Smooth muscle cell (in vitro differentiated cells): ENCODE results near the gene UBE2QL1. TPM values are rescaled to one million over a fixed set of nuclear protein-coding genes. Genes with fewer than 3 reads are reported as not detected.
A peak's percentile ranks its signal among the peaks of the same experiment; 100 is the strongest.

Experiments used
- DNase-seq: peaks from one replicate; lab custom pipeline; 2025; ENCODE audit not compliant: unreplicated experiment; lab: John Stamatoyannopoulos, UW
- H2AFZ ChIP-seq: fragments of 200-600 bp; sonication (generic); 2 replicates; pipeline ENCODE4 v1.6.0; 2016; ENCODE audit warnings: antibody characterized with exemption, low read depth, mild to moderate bottlenecking
- H3F3A ChIP-seq: fragments of 200-600 bp; sonication (generic); 2 replicates; pipeline ENCODE4 v1.6.0; 2017; ENCODE audit warnings: antibody characterized with exemption, low read depth
- H3K27ac ChIP-seq: fragments of 200-600 bp; sonication (generic); 2 replicates; pipeline ENCODE4 v1.5.1; 2016; ENCODE audit warnings: low read depth, mild to moderate bottlenecking
- H3K27me3 ChIP-seq: fragments of 200-600 bp; sonication (generic); 2 replicates; pipeline ENCODE4 v1.6.1; 2016; ENCODE audit warnings: low read depth, mild to moderate bottlenecking
- H3K36me3 ChIP-seq: fragments of 200-600 bp; sonication (generic); 2 replicates; pipeline ENCODE4 v1.5.1; 2016; ENCODE audit warnings: low read depth
- H3K4me1 ChIP-seq: fragments of 200-600 bp; sonication (generic); 2 replicates; pipeline ENCODE4 v1.5.1; 2016; ENCODE audit warnings: low read depth
- H3K4me2 ChIP-seq: fragments of 200-600 bp; sonication (generic); 2 replicates; pipeline ENCODE4 v1.6.0; 2016; ENCODE audit warnings: mild to moderate bottlenecking
- H3K4me3 ChIP-seq: fragments of 200-600 bp; sonication (generic); 2 replicates; pipeline ENCODE4 v1.5.1; 2016; ENCODE audit warnings: mild to moderate bottlenecking
- H3K79me2 ChIP-seq: fragments of 200-600 bp; sonication (generic); 2 replicates; pipeline ENCODE4 v1.6.0; 2016; ENCODE audit warnings: low read depth, mild to moderate bottlenecking
- H3K9ac ChIP-seq: fragments of 200-600 bp; sonication (generic); 2 replicates; pipeline ENCODE4 v1.6.0; 2016; ENCODE audit warnings: low read depth
- H3K9me3 ChIP-seq: fragments of 200-600 bp; sonication (generic); replicated peaks from 2 replicates; pipeline ENCODE4 v1.5.1; 2016; ENCODE audit warnings: low read depth
- H4K20me1 ChIP-seq: fragments of 200-600 bp; sonication (generic); 2 replicates; pipeline ENCODE4 v1.6.0; 2016; ENCODE audit warnings: low read depth
- CTCF ChIP-seq: fragments of 200-600 bp; sonication (generic); IDR thresholded peaks from 2 replicates; pipeline ENCODE4 v1.5.1; 2017; ENCODE audit warnings: borderline replicate concordance, mild to moderate bottlenecking, antibody characterized with exemption; ENCODE audit not compliant: insufficient read depth, poor library complexity, severe bottlenecking
- WGBS: methylation state at CpG from one replicate; pipeline ENCODE4 v1.1.7; 2016; ENCODE audit warnings: low lambda C conversion rate; 5-methylcytosine and 5-hydroxymethylcytosine counted together
- polyA plus RNA-seq: library from polyadenylated mRNA; unstranded; fragments of >200 nt; fragmentation: Nextera tagmentation; extraction: Ambion mirVana; gene quantifications from 2 replicates; pipeline ENCODE4 v1.2.1, GENCODE V29; 2016
- total RNA-seq: library from RNA; depleted of rRNA; stranded (reverse); fragments of >200 nt; gene quantifications from 2 replicates; pipeline ENCODE4 v1.2.3, GENCODE V29; 2014

The UBE2QL1 gene
- total RNA-seq (1.2 and 2.5 TPM in 2 replicates), polyA plus RNA-seq (1.3 and 2.6 TPM in 2 replicates)

- Histone ChIP-seq H3F3A (no peaks in the 10 kb centered on the region), H3K4me1 (peaks cover 19% of the 10 kb centered on the region), H3K79me2 (no peaks in the 10 kb centered on the region), H3K9ac (no peak within 1 kb of the TSS), H4K20me1 (peaks cover 18% of the 10 kb centered on the region), H3K27ac (no peak within 1 kb of the TSS), H3K36me3 (no peaks in the 10 kb centered on the region), H3K9me3 (no peaks in the 10 kb centered on the region), H3K27me3 (peaks cover 51% of the 10 kb centered on the region), H3K4me2 (peak within 1 kb of the TSS; percentile 95), H2AFZ (no peak within 1 kb of the TSS), H3K4me3 (peak within 1 kb of the TSS; percentile 51)
- 3% methylated on average over 48 of the region's 103 CpGs for WGBS
- DNase-seq: no peak
- TF ChIP-seq CTCF: no peak
Observed at GRCh38 chr5:6448622-6449464, at the start of gene UBE2QL1. TSS of gene UBE2QL1 (plus strand) at chr5:6448859. CDS start at chr5:6448894, 35 bp downstream.

- H3K27me3 ChIP-seq: peaks cover 7% of the 10 kb centered on the region
- H3K4me3 ChIP-seq: no peak overlapping the region
- no peak overlapping the region for H2AFZ ChIP-seq
- no peaks in the 10 kb centered on the region for H3K79me2 ChIP-seq
- no peaks in the 10 kb centered on the region for H3K4me1 ChIP-seq
- no peaks in the 10 kb centered on the region for H4K20me1 ChIP-seq
- peaks cover 5% of the 10 kb centered on the region for H3F3A ChIP-seq
- H3K9me3 ChIP-seq: no peaks in the 10 kb centered on the region
- no peak for TF ChIP-seq CTCF
- H3K9ac ChIP-seq: no peak overlapping the region
- peak overlapping the region; percentile 3 for H3K4me2 ChIP-seq
- DNase-seq: no peak
- WGBS: 37% methylated on average over 13 of the region's 13 CpGs
- H3K36me3 ChIP-seq: no peaks in the 10 kb centered on the region
- H3K27ac ChIP-seq: no peak overlapping the region
Observed at GRCh38 chr5:6399980-6400910, 48.4 kb upstream of the UBE2QL1 start.

GRCh38 chr5:6401410-6401809 is 47.2 kb upstream of the UBE2QL1 start:
- Histone ChIP-seq H3K4me1 (no peaks in the 10 kb centered on the region), H3F3A (peaks cover 5% of the 10 kb centered on the region), H3K4me2 (no peak overlapping the region), H3K27me3 (no peaks in the 10 kb centered on the region), H2AFZ (no peak overlapping the region), H3K79me2 (no peaks in the 10 kb centered on the region), H4K20me1 (no peaks in the 10 kb centered on the region), H3K36me3 (no peaks in the 10 kb centered on the region), H3K9ac (no peak overlapping the region), H3K27ac (no peak overlapping the region), H3K9me3 (no peaks in the 10 kb centered on the region), H3K4me3 (no peak overlapping the region)
- WGBS: 91% methylated on average over 2 of the region's 2 CpGs
- no peak for TF ChIP-seq CTCF
- no peak for DNase-seq
